GM19238 (cell line): ENCODE data around the gene MBP.

Experiments
- DNase-seq: peaks from one replicate; pipeline ENCODE4 v3.0.0; 2011; ENCODE audit warnings: low spot score; ENCODE audit not compliant: insufficient read length

MBP gene

DNA sequence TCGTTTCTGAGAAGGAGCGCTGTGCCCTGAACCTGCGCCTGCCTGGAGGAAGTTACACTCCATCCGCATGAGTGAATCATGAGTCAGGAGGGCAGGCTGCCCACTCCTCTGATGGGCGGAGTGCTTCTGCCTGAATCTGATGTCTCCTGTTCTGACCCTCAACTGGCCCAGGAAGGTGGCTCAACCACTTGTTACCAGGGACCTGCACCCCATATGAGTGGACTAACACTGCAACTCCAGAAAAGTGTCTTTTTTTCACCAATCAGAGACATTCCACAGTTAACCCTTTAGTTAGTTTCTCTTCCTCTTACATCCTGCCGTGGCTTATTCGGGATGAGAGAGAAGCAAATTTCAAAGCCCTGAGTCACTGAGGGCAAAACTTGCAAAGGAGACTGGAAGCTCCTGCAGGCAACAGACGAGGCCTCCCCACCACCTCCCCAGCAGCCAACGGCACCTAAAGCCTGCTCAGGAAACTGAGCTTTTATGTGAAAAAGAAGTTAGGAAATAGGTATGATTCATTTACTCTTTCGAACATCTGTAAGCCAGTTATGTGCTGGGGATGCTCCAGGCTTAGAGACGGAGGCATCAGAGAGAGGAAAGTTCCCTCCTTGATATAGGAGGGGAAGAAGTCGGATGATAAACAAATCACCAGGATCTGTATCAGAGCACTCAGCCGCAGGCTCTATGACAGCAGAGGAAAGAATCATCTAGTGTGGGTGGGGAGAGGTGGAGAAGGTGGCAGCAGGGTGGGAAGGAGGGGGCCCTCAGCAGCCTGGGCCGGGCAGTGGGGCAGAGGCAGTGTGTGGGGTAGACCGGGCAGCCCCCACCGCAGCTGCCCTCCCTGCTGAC, 30.9 kb downstream of the MBP start:
- no peak for DNase-seq

DNA sequence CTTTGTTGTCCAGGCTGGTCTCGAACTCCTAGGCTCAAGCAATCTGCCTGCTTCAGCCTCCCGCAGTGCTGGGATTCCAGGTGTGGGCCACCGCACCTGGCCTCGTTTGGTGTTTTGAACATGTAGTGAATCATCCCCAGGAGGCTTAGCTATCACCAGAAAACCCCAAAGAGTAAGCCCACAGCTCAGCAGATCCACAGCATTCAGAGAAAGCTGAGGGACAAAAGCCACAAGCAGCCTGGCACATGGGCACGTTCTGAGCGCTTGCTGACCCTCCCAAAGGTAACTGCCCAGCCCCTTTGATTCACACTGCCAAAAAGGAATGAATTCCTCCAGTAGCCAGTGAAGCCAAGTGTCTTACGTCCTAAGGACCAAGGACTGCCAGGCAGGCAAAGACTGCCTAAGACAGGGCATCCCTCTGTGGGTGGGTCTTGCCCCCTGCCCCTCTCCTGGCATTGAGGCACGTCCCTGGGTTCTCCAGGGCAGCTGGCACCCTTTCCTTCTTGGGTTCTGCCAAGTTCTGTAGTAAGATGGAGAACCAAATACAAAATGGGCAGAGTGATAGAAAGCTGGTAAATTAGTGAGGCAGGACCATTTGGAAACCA, 31.7 kb downstream of the MBP start:
- no peak for DNase-seq

DNA sequence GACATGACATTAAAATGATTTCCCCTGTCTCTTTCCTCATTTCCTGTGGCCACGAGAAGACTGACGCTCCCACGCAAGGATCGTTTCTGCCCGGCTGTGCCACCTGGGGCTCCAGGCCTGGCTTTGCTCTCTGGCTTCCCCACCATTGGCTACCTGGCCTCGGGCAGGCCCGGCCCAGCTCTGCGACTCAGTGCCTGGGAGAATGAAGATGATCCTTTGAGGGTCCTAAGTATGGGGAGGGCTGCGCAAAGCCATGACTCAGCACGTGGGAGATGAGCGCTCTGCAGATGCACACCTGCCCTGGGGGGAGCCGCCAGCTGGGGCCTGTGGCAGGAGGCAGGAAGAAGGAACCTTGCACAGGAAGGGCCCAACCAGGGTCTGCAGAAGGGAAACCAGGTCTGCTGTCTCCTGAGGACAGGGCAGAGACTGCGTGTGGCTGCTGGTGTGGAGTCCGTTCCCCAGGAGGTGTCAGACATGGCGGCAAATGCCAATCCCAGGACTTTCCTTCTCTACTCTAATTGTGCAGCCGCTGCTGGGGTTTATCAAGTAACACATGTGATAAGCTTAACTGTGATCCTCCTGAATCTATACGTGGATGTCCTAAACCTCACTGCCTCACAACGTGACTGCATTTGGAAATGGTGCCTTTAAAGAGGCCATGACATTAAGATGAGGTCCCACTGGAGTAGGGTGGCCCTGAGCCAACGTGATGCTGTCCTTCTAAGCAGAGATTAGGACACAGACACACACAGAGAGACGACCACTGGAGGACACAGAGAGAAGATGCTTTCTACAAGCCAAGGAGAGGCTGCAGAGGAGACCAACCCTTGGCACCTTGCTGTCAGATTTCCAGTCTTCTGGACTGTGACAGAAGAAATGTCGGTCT, 32.9 kb downstream of the MBP start:
- no peak for DNase-seq

DNA sequence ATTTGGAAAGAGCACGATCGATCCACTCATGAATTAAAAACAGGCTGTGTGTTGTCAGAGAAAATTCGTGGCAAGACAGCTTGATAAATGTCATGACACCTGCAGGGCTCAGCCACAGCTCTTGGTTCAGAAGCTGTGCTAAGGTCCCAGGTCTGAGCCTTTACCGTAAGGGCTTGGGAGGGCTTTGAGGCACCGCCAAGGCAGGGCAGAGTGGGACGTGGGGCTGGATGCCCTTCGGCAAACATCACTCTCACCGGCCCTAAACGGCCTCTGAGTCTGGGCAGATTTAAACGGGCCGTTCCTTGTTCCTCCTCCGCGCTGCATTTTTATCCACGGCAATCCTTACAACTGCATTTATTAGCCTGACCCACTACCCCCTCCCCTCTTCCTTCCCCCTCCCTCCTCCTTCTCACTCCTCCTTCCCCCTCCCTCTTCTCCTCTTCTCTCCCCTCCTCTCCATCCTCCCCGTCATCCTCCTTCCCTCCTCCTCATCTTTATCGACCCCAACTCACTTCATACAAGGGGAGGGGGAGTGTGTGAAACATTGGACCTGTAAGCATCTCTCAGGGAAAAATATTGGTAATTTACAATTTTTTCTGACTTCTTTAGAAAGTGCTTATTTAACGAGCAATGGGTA, 33.9 kb downstream of the MBP start:
- no peak for DNase-seq

DNA sequence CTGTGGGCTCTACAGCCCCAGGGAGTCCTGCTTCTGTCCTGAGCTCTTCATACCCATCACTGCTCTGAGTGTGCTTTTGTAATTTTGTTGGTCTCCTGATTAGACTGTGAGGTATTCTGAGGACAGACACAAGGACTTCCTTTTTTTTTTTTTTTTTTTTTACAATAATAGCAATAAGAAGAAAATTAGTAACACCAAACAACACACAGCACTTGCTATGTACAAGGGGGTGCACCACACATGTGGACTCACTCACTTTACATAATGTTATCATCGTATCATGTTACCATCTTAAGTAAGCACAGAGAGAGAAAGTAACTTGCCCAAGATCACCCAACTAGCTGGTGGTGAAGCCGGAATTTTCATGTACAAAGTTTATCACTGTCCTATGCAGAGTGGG, 34.6 kb downstream of the MBP start:
- DNase-seq: no peak

DNA sequence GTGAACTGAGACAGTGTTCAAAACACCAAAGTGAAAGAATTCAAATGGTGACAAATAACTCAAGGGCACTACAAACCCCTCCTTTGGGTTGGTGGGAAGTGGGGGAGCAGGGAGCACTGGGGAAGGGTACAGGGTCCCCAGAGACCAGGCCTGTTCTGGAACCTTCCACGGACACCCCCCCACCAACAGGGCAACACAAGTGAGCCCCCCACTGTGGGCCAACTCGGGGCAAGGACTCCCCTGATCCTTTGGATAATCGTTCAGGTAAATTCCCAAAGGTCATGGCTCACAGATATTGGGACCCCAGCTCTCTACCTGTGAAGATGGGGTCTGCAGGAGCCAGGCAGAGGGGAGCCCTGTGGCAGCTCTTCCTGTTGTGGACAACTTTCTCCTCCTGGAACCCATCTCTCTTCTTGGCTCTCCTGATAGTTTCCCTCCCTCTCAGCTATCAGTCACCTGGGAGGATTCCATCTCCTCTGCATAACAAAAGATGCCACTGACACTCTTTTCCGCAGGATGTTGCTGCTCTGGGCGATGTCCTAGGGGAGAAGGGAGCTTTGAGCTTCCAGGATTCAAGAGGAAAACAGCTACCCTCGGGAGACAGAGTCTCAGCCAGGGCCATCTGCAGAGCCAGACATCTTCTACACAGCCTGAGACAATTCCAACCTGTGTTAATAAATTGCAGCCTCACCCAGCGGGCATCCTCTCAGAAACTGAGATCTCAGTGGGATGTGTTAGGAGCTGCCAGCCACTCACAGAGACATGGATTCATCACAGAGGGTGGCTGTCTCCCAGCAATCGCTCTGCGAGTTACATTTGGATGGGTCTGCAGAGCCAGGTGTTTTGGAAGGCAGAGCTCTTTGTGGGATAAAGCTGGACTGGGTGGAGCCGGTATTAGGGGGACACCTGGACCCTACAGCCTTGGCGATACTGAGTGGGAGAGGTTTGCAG, 35.4 kb downstream of the MBP start:
- DNase-seq: no peak

DNA sequence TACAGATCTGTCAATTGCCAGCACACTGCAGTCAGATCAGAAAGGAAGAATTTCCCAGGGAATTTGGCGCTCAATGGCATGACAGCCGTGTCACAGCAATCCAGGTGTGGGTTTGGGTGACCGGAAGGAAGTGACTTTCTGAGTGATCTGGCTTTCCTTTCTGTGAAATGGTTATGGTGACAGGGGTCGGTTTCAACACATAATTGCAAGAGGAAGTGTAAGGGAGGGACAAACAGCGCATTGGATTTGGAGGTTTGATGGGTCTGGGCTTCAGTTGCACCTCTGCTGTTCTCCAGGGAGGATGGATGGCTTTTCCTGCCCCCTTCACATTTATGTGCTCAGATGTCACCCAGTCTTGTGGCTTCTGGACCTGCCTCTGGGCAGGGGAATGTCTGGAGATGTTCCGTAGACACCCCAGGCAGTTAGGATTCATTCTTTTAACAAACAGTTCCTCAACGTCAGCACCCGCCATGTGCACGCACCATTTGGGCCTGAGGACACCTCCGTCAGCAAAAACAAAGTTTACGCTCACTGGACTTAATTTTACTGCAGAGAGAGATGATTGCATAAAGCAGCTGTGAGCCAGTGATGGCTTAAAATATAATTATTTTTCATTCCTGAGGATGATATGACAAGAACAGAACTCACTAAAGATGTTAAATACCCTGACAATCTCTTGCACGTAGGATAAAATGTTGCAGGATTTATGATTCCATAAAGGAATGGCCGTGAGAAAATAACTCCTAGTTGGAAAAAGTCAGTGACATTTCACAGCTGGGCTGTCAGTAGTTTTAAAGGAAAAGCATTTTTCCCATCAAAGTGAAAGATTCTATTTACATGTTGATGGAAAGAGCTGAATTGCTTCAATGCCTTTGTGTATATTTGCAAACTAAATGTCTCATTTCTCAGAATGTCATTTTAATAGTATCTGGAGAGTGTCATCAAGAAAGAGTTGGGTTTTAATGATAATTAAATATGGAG, 36.9 kb downstream of the MBP start:
- DNase-seq: no peak

DNA sequence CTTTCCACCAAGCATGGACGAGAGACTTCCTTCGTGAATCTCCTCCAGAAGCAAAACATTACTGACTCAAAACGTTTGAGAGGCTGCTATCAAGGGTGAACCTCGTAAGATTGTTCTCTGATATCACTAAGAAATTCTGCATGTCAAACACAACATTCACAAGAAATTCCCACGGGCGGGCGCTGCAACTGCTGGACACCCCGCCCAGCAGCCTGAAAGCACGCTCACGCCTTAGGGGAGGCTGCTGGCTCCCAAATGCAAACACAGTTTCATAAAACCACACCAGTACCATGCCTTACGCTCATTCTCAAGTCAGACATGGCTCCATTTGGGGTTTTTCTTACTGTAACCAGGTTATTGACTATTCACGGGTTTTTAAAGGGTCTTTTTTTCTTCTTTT, 39.0 kb downstream of the MBP start:
- no peak for DNase-seq

DNA sequence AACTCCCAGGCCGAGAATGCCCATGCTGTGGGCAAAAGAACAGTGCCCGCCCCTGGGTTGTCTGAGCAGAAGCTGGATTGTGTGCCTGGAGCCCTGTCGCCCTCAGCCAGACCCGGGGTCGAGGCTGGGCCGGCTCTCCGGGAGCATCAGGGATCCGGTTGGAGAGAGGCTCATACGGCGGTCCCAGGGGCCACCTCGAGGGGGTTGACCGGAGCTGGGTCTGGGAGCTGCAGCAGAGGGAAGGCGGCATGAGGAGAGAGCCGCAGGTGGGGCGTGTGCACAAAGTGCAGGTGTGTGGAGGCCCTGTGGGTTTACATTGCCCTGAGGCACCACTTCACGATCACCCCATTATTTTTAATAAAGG, 39.5 kb downstream of the MBP start:
- DNase-seq: no peak

DNA sequence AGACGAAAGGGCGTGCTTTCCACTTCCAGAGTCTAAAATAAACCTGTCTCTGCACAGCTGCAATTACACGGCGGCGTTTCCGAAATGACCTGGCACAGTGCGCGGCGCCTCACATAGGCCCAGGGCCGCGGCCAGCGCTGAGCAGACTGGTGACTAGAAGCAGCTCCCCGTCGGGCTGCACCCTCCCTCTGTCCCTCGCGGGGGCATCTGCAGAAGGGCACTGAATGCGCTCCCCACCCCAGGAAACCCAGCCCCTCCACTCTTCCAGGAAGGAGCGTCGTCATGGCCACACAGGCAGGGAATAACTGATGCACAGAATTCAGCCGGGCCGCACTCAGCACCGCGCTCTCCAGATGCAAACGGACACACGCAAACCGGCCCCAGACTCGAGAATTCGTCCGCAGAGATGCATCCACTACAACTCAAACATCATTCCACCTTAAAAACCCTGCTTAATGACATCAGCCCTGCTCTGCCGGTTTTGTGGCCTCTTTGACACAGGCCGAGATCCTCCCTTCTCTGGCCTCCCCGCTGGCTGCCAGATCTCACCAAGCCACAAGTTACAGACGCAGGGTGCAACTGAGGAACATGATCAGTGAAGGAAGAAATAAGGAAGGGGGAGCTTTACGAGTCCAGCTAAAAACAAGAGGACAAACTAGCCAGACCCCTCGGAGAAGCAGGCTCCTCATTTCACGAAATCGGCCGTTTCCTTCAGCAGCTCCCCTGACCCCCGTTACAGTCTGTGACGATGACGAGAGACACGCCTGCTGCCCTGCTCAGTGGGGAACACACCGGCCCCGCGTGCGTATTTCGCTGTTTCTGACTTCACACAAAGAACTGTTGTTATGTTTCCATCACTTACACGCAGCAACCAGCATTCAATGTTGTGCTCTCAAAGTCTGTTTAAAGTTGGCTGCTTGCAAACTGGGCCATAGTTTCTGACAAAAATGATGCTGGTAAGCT, 40.2 kb downstream of the MBP start:
- no peak for DNase-seq

DNA sequence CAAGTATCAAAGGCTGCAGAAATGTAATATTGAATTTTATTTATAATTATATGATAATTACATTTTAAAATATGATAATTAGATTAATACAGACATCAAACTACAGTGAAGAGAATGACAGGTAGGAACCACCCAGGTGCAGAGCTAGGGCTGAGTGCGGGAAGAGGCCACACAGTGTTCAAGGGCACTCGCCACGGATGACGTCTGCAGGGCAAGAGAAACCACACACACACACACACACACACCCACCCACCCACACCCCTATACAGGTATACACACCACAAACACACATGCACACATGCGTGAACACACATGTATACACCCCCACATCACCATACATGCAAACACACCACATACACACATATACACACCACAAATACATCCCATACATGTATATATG, 41.2 kb downstream of the MBP start:
- DNase-seq: no peak

DNA sequence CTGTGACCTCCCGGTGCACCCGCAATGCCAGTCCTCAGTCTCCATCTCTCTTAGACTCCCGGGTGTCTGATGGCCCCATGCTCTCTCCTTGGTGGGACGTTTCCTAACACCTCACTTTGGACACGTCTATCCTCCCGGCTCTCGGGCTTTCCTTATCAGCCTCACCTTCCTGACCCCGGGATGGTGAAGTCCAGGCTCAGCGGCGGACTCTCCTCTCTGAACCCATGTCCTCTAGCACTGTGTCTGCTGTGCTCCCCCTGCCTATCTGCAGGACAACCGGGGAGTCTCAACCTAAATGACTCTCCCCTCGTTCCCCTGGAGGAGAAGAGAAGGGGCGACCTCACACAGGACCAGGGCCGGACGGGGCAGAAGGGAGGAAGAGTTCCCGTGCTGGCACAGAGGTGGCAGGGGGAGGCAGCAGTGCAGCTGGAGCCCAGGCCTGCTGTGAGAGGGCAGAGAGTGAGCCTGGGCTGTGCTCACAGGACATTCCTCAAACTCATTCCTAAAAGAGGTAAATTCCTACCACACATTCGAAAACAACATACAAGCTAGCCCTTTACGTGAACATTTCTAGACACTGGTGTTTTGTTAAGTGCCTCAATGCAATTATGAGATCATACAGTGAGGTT, 41.9 kb downstream of the MBP start:
- DNase-seq: no peak

DNA sequence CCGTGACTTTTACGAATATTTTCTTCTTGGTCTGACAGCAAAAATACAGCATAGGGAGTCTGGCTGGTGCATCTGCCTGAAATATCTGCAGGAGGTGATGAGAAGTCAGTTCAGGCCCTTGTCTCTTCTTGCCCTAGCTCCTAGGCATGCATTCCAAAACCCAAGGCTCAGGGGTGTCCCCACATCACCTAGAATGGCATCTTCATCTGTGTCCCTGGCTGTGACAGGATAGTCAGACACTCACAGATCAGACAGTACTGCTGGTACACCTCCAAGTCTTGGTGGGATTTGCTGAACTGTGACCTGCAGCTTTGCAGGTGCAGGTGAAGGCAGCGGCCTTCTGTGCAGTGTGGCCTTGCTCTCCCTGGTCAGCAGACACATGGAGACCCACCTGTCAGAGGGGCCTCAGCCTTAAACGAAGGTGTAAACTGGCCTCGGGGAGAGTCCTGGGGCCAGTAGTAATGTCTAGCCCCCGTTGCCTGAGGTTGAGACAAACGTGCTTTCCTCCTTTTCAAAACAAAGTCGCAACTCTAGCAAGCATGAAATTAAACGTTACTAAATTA, 42.8 kb downstream of the MBP start:
- no peak for DNase-seq

DNA sequence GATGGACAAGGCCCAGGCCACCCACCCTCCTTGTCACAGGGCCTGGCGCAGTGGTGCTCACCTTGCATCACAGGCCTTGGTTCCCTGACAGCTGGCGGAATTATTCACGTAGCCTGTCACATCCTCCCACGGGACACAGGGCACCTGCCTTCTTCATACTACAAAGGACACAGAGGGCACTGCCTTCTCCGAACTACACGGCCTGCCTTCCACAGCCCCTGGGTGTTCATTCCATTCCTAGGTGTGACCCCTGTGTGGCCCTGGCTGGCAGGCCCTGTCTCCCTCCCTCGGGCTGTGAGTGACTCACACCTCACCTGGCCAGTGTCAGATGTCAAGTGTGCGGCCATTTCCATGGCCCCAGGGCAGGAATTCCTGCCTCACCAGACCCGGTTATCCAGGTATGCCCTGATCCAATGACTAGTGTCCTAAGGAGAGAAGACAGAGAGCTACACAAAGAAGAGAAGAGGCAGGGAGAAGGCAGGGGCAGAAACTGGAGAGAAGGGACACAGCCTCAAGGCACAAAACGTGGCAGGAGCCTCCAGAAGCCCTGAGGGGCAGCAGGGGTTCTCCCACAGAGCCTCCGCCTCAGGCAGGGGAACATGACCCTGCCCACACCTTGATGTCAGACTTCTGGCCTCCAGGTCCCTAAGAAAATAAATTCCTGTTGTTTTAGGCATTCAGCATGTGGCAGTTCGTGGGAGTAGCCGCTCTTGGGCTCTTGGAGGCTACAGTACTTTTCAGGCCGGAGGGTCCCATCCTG, 43.4 kb downstream of the MBP start:
- no peak for DNase-seq

DNA sequence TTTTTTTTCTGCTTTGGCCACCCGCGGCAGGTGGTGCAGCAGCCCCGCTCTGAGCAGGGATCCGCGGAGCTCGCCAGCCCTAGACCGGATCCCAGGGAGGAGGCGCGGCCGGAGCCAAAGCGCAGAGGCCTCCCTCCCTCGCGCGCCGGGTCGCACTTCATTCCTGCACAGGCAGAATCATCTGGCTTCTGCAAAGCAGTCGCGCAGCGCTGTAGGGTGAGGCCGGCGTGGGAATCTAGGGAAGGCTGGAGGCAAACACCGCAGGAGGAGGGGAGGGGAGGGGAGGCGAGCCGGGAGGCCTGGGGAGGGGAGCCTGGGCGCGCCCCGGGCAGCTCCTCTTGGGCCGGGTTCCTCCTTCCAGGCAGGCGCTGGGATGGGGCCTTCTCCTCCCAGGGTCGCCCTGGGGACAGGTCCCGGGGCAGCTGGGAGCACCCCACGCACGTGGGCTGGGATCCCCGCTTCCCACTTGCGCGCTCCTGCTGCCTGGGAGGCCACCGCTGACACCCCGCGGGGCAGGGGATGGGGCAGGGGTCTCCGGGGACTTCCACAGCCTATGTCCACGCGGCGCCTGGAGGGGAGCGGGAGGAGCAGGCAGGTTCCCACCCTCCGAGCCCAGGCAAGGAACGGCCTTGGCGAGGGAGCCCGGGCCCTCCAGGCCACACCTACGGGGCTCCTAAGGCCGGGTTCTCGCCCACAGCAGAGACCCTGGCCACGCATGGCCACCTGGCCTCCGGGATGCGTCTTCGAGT, 45.0 kb downstream of the MBP start:
- DNase-seq: no peak
